Measurements from ENCODE around the gene ST6GAL1.
"Not testable (repeated sequence)": the region's sequence is repeated elsewhere in the genome, so short reads cannot be mapped to it uniquely, and the experiment has no call there.

Gene ST6GAL1

DNA sequence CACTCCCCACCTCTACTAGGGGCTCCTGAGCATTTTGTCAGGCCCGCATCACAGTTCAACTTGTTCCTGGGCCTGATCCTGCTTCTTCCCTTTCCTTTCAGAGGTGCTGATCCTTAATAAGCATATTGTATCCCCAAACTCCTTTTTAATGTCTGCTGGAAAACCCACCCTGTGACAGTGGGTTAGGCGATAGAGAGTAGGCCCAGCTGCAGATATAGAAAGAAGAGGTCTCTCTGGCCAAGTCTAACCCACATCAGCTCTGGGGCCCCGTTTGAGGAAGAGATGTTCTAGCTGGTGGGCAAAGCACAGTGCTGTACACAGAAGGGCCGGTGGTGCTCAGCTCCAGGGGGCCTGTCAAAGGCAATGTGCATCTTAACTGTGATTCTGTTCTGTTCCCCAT lies 34.3 kb upstream of the ST6GAL1 start:
- H3K4me3 ChIP-seq (ENCODE audit: low read depth, low read length) = no peak overlapping the region
- H3K27me3 ChIP-seq (replicated peaks) = no peaks in the 10 kb centered on the region
- no peaks in the 10 kb centered on the region for H3K36me3 ChIP-seq (replicated peaks)
- H3K27ac ChIP-seq = no peak overlapping the region
- DNase-seq = no peak
- in situ Hi-C loops (cut with HindIII; ENCODE audit: low pct_ligation_motif_present, low sequenced_read_pairs) = no loop called here
- TF ChIP-seq CTCF (IDR thresholded peaks at IDR 0.05; ENCODE audit: low read depth, low read length, missing control alignments) = no peak

GRCh38 chr3:186896875-186897274 lies 33.5 kb upstream of the ST6GAL1 start:
- no peaks in the 10 kb centered on the region for H3K36me3 ChIP-seq (replicated peaks)
- in situ Hi-C loops (cut with HindIII; ENCODE audit: low pct_ligation_motif_present, low sequenced_read_pairs) = no loop called here
- no peak for DNase-seq
- H3K4me3 ChIP-seq (ENCODE audit: low read depth, low read length) = no peak overlapping the region
- no peak for TF ChIP-seq CTCF (IDR thresholded peaks at IDR 0.05; ENCODE audit: low read depth, low read length, missing control alignments)
- no peaks in the 10 kb centered on the region for H3K27me3 ChIP-seq (replicated peaks)
- no peak overlapping the region for H3K27ac ChIP-seq

DNA sequence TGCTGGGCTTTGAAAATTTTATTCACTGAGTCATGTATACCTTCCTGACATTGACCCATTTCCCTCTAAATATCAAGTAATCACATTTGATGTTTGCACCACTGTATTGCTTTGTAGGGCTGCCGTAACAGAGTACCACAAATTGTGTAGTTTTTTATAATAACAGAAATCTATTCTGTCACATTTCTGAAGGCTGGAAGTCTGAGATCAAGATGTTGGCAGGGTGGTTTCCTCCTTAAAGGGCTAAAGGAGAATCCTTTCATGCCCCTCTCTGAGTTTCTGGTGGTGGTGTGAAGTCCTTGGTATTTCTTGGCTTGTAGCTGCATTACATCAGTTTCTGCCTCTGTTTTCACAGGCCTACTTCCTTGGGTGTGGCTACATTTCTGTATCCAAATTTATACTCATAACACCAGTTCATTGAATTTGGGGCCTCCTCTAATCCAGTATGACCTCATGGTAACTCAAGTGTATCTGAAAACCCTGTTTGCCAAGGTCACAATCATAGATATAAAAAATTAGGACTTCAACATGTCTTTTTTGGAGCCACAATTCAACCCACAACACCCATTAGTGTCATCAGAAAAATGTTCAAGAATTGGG lies 29.1 kb upstream of the ST6GAL1 start:
- no peaks in the 10 kb centered on the region for H3K27me3 ChIP-seq (replicated peaks)
- H3K36me3 ChIP-seq (replicated peaks) = no peaks in the 10 kb centered on the region
- no peak overlapping the region for H3K4me3 ChIP-seq (ENCODE audit: low read depth, low read length)
- DNase-seq = no peak
- TF ChIP-seq CTCF (IDR thresholded peaks at IDR 0.05; ENCODE audit: low read depth, low read length, missing control alignments) = no peak
- in situ Hi-C loops (cut with HindIII; ENCODE audit: low pct_ligation_motif_present, low sequenced_read_pairs) = no loop called here
- H3K27ac ChIP-seq = peak overlapping the region; percentile 16

DNA sequence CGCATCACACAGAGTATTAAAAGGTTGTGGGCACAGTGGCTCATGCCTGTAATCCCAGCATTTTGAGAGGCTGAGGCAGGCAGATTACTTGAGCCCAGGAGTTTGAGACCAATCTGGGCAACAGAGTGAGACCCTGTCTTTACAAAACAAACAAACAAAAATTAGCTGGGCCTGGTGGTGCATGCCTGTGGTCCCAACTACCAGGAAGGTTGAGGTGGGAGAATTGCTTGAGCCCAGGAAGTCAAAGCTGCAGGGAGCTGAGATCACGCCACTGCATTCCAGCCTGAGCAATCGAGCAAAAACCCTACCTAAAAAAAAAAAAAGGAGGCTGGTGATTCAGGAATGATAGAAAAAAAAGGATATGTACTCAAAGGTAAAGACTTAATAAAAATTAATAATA lies 28.2 kb upstream of the ST6GAL1 start:
- Histone ChIP-seq H3K27ac (peak overlapping the region; percentile 47), H3K4me3 (ENCODE audit: low read depth, low read length) (no peak overlapping the region), H3K27me3 (replicated peaks) (no peaks in the 10 kb centered on the region), H3K36me3 (replicated peaks) (no peaks in the 10 kb centered on the region)
- DNase-seq = no peak
- in situ Hi-C loops (cut with HindIII; ENCODE audit: low pct_ligation_motif_present, low sequenced_read_pairs) = no loop called here
- TF ChIP-seq CTCF (IDR thresholded peaks at IDR 0.05; ENCODE audit: low read depth, low read length, missing control alignments) = no peak

DNA sequence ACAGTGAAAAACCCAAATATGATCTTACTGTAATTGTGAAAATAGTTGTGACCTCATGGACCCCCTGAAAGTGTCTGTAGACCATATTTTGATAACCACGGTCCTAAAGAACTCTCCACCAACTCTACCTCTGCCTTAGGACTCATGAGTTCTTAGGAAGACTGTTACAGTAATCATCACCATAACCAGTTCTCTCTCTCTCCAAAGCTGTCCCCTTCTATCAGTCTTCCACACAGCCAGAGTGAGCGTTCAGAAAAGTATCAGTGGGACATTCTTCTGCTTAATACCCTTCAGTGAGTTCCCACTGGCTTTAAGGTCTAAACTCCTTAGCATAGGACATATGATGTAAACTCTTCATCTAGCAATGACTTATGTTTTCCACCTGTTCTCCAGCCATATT lies 27.6 kb upstream of the ST6GAL1 start:
- in situ Hi-C loops (cut with HindIII; ENCODE audit: low pct_ligation_motif_present, low sequenced_read_pairs) = no loop called here

DNA sequence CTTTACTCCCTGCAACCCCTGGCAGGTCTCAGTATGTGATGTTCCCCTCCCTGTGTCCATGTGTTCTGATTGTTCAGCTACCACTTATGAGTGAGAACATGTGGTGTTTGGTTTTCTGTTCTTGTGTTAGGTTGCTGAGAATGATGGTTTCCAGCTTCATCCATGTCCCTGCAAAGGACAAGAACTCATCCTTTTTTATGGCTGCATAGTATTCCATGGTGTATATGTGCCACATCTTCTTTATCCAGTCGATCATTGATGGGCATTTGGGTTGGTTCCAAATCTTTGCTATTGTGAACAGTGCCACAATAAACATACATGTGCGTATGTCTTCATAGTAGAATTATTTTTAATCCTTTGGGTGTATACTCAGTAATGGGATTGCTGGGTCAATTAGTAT lies 26.6 kb upstream of the ST6GAL1 start:
- H3K27ac ChIP-seq; H3K36me3 ChIP-seq (replicated peaks); DNase-seq; H3K4me3 ChIP-seq (ENCODE audit: low read depth, low read length); H3K27me3 ChIP-seq (replicated peaks); in situ Hi-C loops (cut with HindIII; ENCODE audit: low pct_ligation_motif_present, low sequenced_read_pairs): not testable (repeated sequence)

More for the DNA sequence above, 27.6 kb upstream of the ST6GAL1 start:
- H3K27ac ChIP-seq = no peak overlapping the region
- no peaks in the 10 kb centered on the region for H3K27me3 ChIP-seq (replicated peaks)
- H3K4me3 ChIP-seq (ENCODE audit: low read depth, low read length) = no peak overlapping the region
- no peaks in the 10 kb centered on the region for H3K36me3 ChIP-seq (replicated peaks)
- no peak for TF ChIP-seq CTCF (IDR thresholded peaks at IDR 0.05; ENCODE audit: low read depth, low read length, missing control alignments)
- DNase-seq = no peak

DNA sequence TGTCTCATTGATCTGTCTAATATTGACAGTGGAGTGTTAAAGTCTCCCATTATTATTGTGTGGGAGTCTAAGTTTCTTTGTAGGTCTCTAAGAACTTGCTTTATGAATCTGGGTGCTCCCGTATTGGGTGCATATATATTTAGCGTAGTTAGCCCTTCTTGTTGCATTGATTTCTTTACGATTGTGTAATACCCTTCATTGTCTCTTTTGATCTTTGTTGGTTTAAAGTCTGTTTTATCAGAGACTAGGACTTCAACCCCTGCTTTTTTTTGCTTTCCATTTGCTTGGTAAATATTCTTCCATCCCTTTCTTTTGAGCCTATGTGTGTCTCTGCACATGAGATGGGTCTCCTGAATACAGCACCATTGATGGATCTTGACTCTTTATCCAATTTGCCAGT lies 23.3 kb upstream of the ST6GAL1 start:
- H3K36me3 ChIP-seq (replicated peaks); in situ Hi-C loops (cut with HindIII; ENCODE audit: low pct_ligation_motif_present, low sequenced_read_pairs); H3K27ac ChIP-seq; H3K4me3 ChIP-seq (ENCODE audit: low read depth, low read length); H3K27me3 ChIP-seq (replicated peaks); DNase-seq: not testable (repeated sequence)
